GM18909 (cell line): Measurements from ENCODE around the gene STARD10.

Experiments used
- ATAC-seq: cut with Tn5 transposase; IDR thresholded peaks from one replicate; pipeline ENCODE4 v1.9.1; 2021; ENCODE audit warnings: mild to moderate bottlenecking; ENCODE audit not compliant: unreplicated experiment, poor library complexity

Gene STARD10

DNA sequence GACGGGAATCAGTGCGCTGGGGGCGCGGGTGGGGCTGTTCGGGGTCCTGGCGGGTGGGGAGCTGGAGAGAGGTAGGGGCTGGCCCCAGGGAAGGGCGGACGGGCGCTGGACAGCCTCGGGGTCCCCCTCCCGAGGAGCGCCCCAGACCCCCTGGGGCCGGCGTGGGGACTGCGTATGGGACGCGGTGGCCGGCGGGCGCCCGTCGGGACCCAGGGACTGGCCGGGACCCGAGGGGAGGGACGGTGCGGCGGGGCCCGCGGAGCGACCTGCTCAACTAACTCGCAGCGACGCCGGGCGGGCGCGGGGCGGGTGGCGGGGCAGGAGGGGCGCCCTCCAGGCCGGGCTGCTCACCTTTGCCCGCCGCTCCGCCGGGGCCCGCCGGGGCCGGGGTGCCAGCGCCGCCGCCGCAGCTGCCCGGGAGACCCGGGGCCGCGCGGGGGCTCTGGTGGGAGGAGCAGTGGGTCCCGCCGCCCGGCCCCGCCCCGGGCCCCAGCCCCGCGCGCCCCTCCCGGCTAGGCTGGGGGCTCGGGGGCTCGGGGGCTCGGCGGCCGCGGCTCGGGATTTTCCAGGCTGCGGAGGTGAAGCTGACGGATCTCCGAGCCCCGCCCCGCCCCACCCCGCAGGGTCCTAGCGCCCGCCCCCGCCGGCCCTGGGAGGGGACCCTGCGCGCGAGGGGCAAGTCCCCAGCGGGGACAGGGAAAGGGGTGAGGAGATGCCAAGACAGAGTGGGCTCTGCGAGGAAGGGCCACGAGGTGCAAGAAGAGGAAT lies 12.3 kb downstream of the STARD10 start:
- peak; percentile 53 for ATAC-seq

DNA sequence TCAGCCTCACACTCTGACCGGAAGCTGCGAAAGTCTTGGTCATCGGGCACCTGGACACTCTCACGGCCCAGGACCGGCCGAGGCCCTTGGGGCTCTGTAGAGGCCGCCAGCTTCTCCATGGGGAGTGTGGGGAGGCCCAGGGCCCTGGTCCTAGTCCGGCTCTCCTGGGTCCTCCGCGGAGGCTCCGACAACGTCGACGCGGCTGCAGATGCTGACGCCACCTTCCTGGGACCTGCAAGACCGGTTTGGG lies 12.9 kb downstream of the STARD10 start:
- ATAC-seq = no peak

DNA sequence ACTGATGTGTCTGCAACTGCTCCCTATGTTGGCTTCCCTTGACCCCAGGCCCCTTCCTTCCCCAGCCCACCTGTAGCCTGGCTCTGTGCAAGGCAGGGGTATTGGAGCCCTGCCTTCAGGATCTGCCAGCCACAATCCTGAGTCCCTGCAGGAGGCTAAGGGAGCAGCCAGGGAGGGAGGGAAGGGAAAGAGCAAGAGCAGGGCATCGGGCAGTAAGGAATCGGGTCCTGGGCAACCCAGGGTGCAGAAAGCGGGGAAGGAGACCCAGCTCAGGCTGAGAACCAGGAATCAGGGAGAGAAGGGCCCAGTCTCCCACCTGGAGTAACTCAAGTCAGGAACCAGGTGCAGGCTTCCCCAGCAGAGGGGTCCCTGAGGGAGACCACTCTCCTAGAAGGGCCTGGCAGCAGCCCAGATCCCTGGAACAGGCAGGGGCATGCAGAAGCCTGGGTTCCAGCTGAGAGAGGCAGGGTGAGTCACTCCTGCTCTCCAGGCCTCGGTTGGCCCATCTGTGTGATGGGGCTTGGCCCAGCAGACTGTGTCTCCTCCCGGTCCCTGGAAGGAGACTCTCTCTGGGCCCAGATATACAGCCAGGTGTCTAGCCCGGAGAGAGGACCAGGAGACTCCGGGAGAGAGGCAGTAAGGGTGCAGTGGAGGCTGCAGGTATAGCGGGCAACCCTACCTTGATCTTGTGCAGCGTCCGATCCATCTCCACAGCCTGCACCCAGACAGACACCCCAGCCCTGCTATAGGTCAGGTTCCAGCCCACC lies 13.4 kb downstream of the STARD10 start:
- ATAC-seq = no peak

DNA sequence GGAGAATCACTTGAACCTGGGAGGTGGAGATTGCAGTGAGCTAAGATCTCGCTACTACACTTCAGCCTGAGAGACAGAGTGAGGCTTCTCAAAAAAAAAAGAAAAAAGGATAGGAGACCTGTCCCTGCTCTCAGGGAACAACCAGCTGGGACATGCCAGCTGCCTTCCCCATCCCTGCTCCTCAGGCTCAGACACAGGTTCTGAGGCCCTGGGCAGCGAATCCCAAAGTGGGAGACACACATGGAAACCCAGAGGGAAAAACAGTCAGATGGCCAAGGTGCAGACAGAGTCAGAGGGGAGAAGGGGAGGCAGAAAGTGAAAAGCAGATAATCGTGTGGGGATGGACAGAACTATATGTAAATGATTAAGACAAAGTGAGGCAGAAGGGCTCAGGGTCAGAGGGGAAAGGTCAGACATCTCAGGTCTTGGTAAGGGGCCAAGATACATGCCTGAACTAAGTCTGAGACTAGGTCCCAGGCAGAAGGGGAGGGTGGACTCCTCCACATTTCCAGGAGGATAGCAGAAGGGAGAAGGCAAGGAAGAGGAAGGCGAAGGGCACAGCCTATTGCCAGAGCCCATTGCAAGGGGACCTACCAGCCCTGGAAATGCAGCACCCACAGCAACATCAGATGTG lies 14.2 kb downstream of the STARD10 start:
- no peak for ATAC-seq

DNA sequence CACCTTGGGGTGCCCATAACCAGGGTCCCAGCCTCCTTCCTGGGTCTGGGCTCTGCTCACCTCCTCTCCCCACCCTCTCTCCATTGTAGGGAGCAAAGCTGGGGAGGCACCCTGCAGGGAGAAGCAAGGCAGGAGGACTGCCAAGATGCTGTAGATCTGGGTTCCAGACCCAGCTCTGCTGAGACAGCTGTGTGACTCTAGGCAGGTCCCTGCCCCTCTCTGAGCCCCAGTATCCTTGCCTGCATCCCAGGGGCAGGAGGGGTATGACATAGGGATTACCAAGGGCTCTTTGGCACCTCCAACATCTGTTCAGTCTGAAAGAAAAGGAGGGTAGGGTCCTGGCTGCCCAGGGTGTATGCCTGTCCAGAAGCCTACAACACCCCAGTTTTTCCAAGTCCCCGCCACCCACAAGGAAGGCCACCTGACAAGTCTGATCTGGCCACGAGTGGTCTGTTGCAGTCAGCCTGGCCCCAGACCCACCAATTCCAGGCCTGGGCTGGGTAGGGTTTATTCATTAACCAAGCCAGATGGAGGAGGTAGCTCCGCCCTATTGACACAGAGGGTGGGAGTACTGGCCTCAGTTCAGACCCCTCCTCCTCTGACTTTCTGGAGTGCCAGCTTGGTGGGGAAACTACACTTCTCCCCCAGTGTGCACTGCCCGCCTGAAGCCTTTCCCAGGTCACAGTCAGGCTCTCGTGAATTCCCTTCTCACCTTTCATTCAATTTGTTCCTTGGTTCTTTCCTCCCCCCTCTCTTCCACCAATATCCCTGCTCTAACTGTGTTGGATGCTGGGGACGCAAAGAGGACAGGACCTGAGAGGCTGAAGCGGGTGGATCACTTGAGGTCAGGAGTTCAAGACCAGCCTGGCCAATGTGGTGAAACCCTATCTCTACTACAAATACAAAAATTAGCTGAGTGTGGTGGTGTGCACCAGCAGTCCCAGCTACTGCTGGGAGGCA lies 15.0 kb downstream of the STARD10 start:
- no peak for ATAC-seq

DNA sequence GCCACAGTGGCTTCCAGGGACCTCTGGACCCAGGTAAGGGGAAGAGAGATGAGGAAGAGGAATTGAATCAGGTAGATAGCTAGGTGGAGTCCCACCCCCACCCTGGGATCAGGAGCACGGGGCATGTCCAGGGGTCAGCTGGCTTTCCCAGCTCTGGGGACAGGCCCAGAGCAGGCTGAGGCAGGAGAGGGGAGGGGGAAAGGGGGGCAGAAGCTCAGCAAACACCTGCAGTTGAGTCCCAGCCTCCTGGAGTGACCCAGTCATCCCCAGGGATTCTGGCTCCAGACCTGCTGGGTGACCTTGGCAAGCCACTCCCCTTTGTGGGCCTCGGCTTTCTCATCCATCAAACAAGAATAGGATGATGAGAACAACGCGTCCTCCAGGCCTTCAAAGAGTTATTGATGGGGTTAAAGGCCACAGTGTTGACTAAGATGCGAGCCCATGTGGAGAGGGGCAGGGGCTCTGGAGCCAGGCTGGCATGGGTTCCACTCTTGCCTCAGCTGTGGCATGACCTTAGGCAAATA lies 16.0 kb downstream of the STARD10 start:
- no peak for ATAC-seq

DNA sequence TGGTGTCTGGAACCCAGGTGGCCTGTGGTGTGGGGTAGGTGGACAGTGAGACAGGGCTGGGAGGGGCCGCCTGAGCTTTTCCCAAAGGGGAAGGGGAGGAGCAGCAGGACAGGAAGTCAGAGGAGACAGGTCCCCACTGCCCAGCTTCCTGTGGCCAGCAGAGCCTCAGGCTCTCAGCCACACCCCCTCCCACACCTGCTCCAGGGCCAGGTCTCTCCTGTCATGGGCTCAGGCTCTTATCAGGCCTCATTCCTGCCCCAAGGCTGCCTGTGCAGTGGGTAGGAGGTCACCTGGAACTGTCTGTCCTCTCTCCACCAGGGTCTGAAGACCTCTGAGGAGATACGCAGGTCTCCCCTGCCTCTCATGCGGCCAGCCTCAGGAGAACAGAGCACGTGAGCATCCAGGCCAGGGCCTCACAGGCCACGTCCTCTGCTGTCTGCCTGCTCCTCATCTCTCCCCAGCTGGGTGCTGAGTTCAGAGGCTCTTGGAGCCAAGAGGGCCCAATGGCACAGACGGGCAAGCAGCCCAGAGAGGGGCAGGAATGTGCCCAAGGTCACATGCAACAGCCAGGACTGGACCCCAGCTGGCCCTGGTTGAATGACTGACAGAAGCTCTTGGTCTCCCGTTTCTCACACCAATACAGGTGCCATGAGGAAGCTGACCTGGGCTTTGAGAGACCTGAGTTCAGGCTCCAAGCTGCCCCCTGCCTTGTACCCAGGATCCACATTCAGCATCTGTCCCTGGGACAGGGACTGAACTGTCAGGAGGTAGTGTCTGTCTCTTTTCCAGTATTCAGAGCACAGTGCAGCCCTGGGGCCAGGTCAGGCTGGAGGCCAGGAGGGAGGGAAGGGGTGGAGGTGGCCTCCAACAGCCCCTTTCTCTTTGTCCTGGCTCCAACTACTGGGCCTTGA lies 16.7 kb downstream of the STARD10 start:
- ATAC-seq = no peak

DNA sequence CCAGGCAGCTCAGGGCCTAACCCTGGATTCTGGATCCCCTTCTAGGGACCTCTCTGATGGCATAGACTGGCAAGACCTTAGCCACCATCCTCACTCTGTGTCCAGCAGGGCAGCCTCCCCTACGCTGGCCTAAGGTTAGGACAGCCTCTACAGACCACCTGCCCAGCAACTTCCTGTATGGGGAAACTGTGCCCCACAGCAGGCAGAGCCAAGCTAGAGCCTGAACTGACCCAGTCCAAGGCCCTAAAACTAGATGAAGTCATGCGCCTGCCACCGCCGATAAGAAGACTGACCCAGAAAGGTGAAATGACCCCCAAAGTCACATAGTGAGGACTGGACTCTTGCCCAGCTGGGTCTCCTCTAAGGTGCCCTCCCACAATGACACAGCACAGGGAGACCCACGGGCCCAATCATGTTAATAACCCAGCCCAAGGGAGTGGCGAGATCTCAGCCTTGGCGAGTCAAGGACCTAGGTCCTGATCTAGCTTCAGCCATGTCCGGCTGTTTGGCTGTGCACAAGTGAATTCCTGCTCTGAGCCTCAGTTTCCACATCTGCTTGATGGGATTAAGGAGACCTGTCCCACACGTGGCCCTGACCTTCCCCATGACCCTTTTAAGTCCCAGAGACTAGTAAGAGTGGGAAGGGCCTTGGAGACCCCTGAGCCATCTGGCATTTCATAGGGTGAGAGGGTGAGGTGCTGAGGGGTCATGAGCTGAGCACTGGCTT lies 17.6 kb downstream of the STARD10 start:
- no peak for ATAC-seq

DNA sequence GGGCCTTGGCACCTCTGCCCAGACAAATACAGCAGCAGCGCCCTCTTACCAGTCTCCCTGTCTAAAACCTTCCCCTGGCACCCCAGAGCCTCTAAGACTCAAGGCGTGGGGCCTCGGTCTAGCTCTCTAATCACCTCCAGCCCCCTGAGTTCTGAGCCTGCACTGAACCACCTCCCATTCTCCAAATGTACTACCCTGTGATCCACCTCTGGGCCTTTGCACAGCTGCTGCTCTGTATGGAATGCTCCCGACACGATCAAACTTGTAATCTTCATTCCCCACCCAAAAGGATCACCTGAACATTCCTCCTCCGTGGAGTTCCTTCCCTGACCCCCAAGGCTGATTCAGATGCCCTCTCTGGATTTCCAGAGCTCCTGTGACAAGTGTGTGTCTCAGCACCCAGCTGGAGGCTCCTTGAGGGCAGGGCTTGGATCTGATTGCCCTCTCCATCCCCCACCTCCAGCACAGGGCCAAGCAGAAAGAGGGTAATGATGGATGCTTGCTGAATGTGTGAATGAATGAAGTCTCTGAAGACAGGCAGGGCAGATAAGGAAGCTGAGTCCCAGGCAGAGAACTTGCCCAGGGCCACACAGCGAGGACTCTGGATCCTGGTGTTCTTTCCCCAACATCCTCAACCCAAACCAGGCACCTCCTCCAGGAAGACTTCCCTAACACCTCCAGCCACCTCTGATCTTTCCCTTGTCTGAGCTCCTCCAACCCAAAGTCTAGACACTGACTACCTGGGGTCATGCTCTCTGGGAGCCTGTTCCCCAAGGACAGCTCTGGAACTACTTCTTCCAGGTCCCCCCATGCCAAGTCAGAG lies 18.3 kb downstream of the STARD10 start:
- no peak for ATAC-seq

DNA sequence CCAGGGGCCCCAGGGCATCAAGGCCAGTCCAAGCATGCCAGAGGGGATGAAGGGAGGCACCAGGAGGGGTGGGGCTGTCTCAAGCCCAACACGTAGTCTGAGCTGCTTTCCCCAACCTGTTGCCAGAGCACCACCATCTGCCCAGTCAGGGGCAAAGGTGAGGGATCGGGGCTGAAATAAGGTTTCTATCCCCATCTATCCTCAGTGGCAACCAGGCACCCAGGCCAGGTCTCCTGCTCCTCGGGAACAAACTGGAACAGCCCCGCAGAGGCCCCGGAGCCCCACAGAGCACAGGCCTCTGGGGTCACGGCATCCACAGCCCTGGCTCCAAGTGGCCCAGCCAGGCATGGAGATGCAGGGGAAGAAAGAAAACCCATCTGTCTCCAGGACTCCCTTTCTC lies 19.3 kb downstream of the STARD10 start:
- ATAC-seq = no peak

DNA sequence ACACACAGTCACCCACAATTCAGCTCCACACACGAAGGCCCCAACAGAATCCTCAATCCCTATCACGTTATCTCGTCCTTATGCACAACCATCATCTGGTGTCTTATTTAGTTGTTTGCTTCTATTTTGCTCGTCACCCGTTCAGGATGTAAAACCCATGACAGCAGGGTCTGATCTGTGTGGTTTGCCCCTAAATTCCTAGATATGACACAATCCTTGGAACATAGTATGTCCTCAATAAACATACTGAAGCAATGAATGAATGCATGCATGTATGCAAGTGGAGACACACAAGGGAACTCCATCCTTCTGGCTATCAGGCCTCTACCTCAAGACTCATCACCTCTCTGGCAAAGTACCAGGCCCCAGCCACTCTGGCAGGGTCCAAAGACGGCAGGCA lies 20.2 kb downstream of the STARD10 start:
- no peak for ATAC-seq

DNA sequence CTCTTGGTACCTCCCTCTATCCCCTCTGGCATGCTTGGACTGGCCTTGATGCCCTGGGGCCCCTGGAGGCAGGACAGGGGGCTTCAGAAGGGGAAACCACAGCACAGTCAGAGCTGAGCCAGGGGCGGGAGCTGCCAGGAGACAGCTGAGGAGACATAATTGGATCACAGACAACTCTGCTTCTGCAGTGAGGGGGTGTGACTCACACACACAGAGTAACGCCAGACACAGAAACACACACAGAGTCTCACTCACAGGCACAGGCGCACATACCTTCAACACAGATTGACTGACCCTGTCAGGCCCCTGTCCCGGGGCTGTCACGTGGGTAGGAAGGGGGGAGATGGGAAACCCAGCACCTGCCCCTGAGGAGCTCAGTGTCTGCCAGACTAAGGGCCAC lies 20.6 kb downstream of the STARD10 start:
- no peak for ATAC-seq

DNA sequence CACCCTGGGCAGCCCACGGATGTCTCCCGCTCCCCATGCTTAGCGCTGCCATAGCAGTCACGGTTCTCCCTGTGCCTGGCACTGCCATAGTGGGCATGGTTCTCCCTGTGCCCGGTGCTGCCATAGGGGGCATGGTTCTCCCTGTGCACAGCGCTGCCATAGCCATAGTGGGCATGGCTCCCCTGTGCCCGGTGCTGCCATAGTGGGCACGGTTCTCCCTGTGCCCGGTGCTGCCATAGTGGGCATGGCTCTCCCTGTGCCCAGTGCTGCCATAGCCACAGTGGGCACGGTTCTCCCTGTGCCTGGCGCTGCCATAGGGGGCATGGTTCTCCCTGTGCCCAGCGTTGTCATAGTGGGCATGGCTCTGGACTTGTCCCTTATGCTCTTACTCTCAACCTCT lies 21.8 kb downstream of the STARD10 start:
- ATAC-seq = no peak

DNA sequence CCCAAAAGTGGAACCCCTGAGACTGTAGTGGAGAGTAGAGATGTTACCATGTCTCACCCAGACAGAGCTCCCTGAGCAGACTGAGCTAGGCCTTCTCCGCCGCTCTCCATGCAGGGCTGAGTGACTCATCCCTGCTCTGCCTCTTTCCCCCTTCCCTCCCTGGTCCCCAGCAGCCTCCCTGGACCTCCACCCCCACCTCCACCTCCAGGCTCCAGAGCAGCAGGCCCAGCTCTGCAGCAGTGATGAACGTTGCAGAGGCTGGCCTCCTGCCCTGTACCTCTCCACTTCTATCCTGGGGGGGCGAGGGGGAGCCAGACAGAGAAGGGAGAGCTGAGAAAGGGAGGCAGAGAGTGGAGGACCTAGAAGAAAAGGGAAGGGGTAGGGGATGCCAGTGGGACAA lies 22.3 kb downstream of the STARD10 start:
- no peak for ATAC-seq

DNA sequence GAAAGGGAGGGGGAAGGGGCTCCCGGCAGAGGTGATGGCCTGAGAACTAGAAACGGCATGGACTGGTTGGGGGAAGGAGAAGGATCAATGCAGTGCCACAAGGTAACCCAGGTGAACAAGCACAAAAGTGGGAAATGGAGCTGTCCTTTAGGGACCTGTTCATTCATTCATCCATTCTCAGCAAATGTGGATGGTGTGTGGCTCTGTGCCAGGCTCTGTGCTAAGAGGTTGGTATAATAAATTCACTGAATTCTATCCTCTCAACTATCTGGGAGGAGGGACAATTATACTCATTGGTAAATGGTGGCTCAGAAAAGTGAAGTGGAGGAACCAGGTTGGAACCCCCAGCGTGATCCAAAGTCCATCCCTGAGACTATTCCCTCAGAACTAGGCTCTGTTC lies 23.0 kb downstream of the STARD10 start:
- ATAC-seq = no peak

DNA sequence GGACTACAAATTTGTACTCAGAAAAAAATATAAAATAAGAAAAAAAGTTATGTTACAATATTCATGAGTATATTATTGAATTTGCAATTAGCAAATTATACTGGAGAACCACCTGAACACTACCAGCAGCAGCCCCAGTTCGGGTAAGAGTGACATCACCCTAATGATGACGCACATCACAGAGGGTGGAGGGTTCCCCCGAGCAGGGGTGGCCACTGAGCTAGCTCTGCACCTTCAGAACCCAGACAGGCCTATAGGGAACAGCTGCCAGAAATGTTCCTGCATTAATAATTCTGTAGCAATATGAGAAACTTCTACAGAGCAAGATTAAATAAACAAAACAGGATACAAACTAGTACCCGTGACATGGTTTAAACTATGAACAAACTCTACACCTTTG lies 24.2 kb downstream of the STARD10 start:
- ATAC-seq = no peak

DNA sequence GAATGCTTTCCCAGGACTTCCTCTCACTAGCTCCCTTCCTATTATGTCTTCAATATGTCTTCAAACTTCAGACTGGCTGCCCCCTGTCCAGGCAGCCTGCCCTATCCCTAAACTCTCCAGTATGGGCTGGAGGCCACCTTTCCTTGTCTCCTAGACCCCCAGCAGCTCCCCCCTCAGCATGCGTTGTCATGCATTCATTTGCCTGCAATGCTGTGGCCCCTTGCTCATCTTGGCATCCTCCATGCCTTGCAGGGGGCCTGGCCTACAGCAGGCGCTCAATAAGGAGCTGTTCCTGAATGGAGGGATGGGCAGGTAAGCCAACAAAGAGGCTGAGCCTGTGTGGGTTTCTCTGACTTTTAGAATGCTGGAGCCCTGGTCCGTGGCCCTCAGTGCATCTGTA lies 25.3 kb downstream of the STARD10 start:
- ATAC-seq = no peak
